Glomerular endothelial cell (primary cell): ENCODE measurements around the gene CACNA1C. TPM values are rescaled to one million over a fixed set of nuclear protein-coding genes. Genes with fewer than 3 reads are reported as not detected.

Experiments used
- DNase-seq: peaks from one replicate; pipeline ENCODE4 v3.0.0-alpha.2; 2011; ENCODE audit warnings: low read depth, low spot score; ENCODE audit errors: extremely low read depth
- total RNA-seq: library from RNA; depleted of rRNA; stranded (reverse); fragments of >200 nt; gene quantifications from 2 replicates; pipeline ENCODE4 v1.2.3, GENCODE V29; 2015

Gene CACNA1C
- total RNA-seq, 1 donor from 2014 or later = 0.47 TPM

GRCh38 chr12:2191534-2192153 is 138.9 kb downstream of the CACNA1C start:
- no peak for DNase-seq

- no peak for DNase-seq
These were observed 139.4 kb downstream of the CACNA1C start for GRCh38 chr12:2192231-2192630.

GRCh38 chr12:2194060-2194459 is 141.3 kb downstream of the CACNA1C start:
- DNase-seq = no peak

GRCh38 chr12:2194571-2194970 is 141.8 kb downstream of the CACNA1C start:
- DNase-seq = no peak

GRCh38 chr12:2195085-2195484 is 142.3 kb downstream of the CACNA1C start:
- DNase-seq = no peak

- DNase-seq = no peak
These were observed 145.3 kb downstream of the CACNA1C start for GRCh38 chr12:2198005-2198501.

- DNase-seq = no peak
These were observed 145.8 kb downstream of the CACNA1C start for GRCh38 chr12:2198542-2198941.

GRCh38 chr12:2205996-2206395 is 153.2 kb downstream of the CACNA1C start:
- DNase-seq = no peak

GRCh38 chr12:2208837-2209635 is 156.2 kb downstream of the CACNA1C start:
- no peak for DNase-seq

GRCh38 chr12:2211119-2211518 is 158.3 kb downstream of the CACNA1C start:
- no peak for DNase-seq

- DNase-seq = no peak
These were observed 159.8 kb downstream of the CACNA1C start for GRCh38 chr12:2212537-2212936.

- no peak for DNase-seq
These were observed 160.4 kb downstream of the CACNA1C start for GRCh38 chr12:2212971-2213869.

GRCh38 chr12:2214411-2214810 is 161.6 kb downstream of the CACNA1C start:
- DNase-seq = no peak

- DNase-seq = no peak
These were observed 163.1 kb downstream of the CACNA1C start for GRCh38 chr12:2215709-2216560.

- no peak for DNase-seq
These were observed 165.9 kb downstream of the CACNA1C start for GRCh38 chr12:2218706-2219105.

GRCh38 chr12:2221030-2221621 is 168.3 kb downstream of the CACNA1C start:
- DNase-seq = no peak

- no peak for DNase-seq
These were observed 169.9 kb downstream of the CACNA1C start for GRCh38 chr12:2222691-2223090.

GRCh38 chr12:2224961-2225360 is 172.2 kb downstream of the CACNA1C start:
- no peak for DNase-seq

GRCh38 chr12:2225696-2226095 is 172.9 kb downstream of the CACNA1C start:
- DNase-seq = no peak

- DNase-seq = no peak
These were observed 173.9 kb downstream of the CACNA1C start for GRCh38 chr12:2226641-2227040.
